ENCODE data around the gene ZNF468.

DNA sequence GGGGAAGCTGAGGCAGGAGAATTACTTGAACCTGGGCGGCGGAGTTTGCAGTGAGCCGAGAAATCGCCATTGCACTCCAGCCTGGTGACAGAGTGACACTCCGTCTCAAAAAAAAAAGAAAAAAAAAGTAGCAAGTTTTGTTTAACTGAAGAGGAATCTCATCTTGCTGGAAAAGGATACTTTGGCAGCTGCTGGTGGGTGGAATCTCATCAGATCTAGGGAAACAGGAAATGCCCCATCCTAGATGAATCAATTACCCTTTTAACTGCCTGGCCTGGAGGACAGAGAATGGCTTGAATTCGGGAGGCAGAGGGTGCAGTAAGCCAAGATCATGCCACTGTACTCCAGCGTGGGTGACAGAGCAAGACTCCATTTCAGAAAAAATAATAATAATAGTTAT is 31.7 kb upstream of the ZNF468 start:
- TF ChIP-seq, protein P1, sequence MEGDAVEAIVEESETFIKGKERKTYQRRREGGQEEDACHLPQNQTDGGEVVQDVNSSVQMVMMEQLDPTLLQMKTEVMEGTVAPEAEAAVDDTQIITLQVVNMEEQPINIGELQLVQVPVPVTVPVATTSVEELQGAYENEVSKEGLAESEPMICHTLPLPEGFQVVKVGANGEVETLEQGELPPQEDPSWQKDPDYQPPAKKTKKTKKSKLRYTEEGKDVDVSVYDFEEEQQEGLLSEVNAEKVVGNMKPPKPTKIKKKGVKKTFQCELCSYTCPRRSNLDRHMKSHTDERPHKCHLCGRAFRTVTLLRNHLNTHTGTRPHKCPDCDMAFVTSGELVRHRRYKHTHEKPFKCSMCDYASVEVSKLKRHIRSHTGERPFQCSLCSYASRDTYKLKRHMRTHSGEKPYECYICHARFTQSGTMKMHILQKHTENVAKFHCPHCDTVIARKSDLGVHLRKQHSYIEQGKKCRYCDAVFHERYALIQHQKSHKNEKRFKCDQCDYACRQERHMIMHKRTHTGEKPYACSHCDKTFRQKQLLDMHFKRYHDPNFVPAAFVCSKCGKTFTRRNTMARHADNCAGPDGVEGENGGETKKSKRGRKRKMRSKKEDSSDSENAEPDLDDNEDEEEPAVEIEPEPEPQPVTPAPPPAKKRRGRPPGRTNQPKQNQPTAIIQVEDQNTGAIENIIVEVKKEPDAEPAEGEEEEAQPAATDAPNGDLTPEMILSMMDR (IDR thresholded peaks at IDR 0.05): no peak
- no peak for TF ChIP-seq POLR2A (IDR thresholded peaks at IDR 0.05)

Data from testis (tissue), 2 donors.